Trophoblast cell (in vitro differentiated cells and primary cell): ENCODE measurements around the gene HOXC9. TPM values are rescaled to one million over a fixed set of nuclear protein-coding genes. Genes with fewer than 3 reads are reported as not detected.
A peak's percentile ranks its signal among the peaks of the same experiment; 100 is the strongest.

Source experiments
- DNase-seq, 2 donors: peaks; one replicate each; pipeline ENCODE4 v3.0.0-alpha.2; 2016
- H2AFZ ChIP-seq: 2 replicates; pipeline ENCODE4 v1.6.1; 2013; ENCODE audit warnings: low read length, moderate library complexity, mild to moderate bottlenecking; ENCODE audit not compliant: insufficient read depth, poor library complexity
- H2AK5ac ChIP-seq: 2 replicates; pipeline ENCODE4 v1.6.1; 2013; ENCODE audit warnings: mild to moderate bottlenecking, low read length
- H2BK120ac ChIP-seq: 2 replicates; pipeline ENCODE4 v1.6.1; 2013; ENCODE audit warnings: low read length, mild to moderate bottlenecking, moderate library complexity; ENCODE audit not compliant: insufficient read depth, poor library complexity
- H2BK12ac ChIP-seq: 2 replicates; pipeline ENCODE4 v1.6.1; 2013; ENCODE audit warnings: mild to moderate bottlenecking, low read length, moderate library complexity
- H2BK5ac ChIP-seq: 2 replicates; pipeline ENCODE4 v1.6.1; 2013; ENCODE audit warnings: low read length, low read depth, moderate library complexity, mild to moderate bottlenecking; ENCODE audit not compliant: poor library complexity
- H3K14ac ChIP-seq: 2 replicates; pipeline ENCODE4 v1.6.1; 2013; ENCODE audit warnings: mild to moderate bottlenecking, low read length
- H3K18ac ChIP-seq: 2 replicates; pipeline ENCODE4 v1.6.1; 2013; ENCODE audit warnings: mild to moderate bottlenecking, low read length
- H3K23ac ChIP-seq: 2 replicates; pipeline ENCODE4 v1.6.1; 2013; ENCODE audit warnings: low read length
- H3K27ac ChIP-seq: 2 replicates; pipeline ENCODE4 v1.5.1; 2013; ENCODE audit warnings: low read depth, mild to moderate bottlenecking, inconsistent platforms, low read length, moderate library complexity
- H3K27me3 ChIP-seq: 2 replicates; pipeline ENCODE4 v1.6.1; 2013; ENCODE audit warnings: inconsistent platforms, mild to moderate bottlenecking, low read length, moderate library complexity; ENCODE audit not compliant: insufficient read depth
- H3K36me3 ChIP-seq, 2 experiments: 1 replicate in 1 of 2; 2 replicates in 1 of 2; pipeline ENCODE4 v1.6.1; 2013; ENCODE audit warnings: low read length in 2 of 2, mild to moderate bottlenecking in 2 of 2, moderate library complexity in 1 of 2; ENCODE audit not compliant: insufficient read depth in 2 of 2, control insufficient read depth in 1 of 2
- H3K4ac ChIP-seq: 2 replicates; pipeline ENCODE4 v1.6.1; 2013; ENCODE audit warnings: low read depth, mild to moderate bottlenecking, low read length, moderate library complexity
- H3K4me1 ChIP-seq, 2 experiments: 1 replicate in 1 of 2; 2 replicates in 1 of 2; pipeline ENCODE4 v1.6.1; 2013; ENCODE audit warnings: low read length in 2 of 2, mild to moderate bottlenecking in 2 of 2, moderate library complexity in 1 of 2; ENCODE audit not compliant: insufficient read depth in 2 of 2, control insufficient read depth in 1 of 2
- H3K4me2 ChIP-seq: 2 replicates; pipeline ENCODE4 v1.6.1; 2013; ENCODE audit warnings: inconsistent platforms, mild to moderate bottlenecking, low read length, moderate library complexity
- H3K4me3 ChIP-seq: 2 replicates; pipeline ENCODE4 v1.5.1; 2013; ENCODE audit warnings: mild to moderate bottlenecking, low read depth, low read length, inconsistent platforms
- H3K79me1 ChIP-seq: one replicate; pipeline ENCODE4 v1.6.1; 2013; ENCODE audit warnings: low read length
- H3K79me2 ChIP-seq: 2 replicates; pipeline ENCODE4 v1.6.1; 2013; ENCODE audit warnings: low read length, mild to moderate bottlenecking; ENCODE audit not compliant: control insufficient read depth, insufficient read depth, poor library complexity
- H3K9ac ChIP-seq: 2 replicates; pipeline ENCODE4 v1.6.1; 2013; ENCODE audit warnings: mild to moderate bottlenecking, low read length
- H3K9me3 ChIP-seq: 2 replicates; pipeline ENCODE4 v1.6.1; 2013; ENCODE audit warnings: low read depth, mild to moderate bottlenecking, control low read depth, inconsistent platforms, low read length; ENCODE audit not compliant: insufficient read depth
- H4K12ac ChIP-seq: 2 replicates; pipeline ENCODE4 v1.6.1; 2013; ENCODE audit warnings: low read depth, mild to moderate bottlenecking, low read length, moderate library complexity
- H4K8ac ChIP-seq: 2 replicates; pipeline ENCODE4 v1.6.1; 2013; ENCODE audit warnings: low read depth, mild to moderate bottlenecking, low read length, moderate library complexity
- H4K91ac ChIP-seq: one replicate; pipeline ENCODE4 v1.6.1; 2013; ENCODE audit warnings: low read depth, mild to moderate bottlenecking, low read length, moderate library complexity
- WGBS: extraction: QIAGEN DNeasy Blood & Tissue Kit; methylation state at CpG from one replicate; pipeline ENCODE4 v1.1.7; 2013; ENCODE audit warnings: missing lambda C conversion rate; ENCODE audit not compliant: insufficient read length, insufficient coverage; ENCODE audit errors: extremely low coverage; 5-methylcytosine and 5-hydroxymethylcytosine counted together
- polyA plus RNA-seq: library from polyadenylated mRNA; stranded (reverse); fragments of 200-250 nt; gene quantifications from 2 replicates; pipeline ENCODE4 v1.2.3, GENCODE V29; 2013

HOXC9 gene
- 0.03 TPM in 1 of 2 replicates, not detected in the other for polyA plus RNA-seq

DNA sequence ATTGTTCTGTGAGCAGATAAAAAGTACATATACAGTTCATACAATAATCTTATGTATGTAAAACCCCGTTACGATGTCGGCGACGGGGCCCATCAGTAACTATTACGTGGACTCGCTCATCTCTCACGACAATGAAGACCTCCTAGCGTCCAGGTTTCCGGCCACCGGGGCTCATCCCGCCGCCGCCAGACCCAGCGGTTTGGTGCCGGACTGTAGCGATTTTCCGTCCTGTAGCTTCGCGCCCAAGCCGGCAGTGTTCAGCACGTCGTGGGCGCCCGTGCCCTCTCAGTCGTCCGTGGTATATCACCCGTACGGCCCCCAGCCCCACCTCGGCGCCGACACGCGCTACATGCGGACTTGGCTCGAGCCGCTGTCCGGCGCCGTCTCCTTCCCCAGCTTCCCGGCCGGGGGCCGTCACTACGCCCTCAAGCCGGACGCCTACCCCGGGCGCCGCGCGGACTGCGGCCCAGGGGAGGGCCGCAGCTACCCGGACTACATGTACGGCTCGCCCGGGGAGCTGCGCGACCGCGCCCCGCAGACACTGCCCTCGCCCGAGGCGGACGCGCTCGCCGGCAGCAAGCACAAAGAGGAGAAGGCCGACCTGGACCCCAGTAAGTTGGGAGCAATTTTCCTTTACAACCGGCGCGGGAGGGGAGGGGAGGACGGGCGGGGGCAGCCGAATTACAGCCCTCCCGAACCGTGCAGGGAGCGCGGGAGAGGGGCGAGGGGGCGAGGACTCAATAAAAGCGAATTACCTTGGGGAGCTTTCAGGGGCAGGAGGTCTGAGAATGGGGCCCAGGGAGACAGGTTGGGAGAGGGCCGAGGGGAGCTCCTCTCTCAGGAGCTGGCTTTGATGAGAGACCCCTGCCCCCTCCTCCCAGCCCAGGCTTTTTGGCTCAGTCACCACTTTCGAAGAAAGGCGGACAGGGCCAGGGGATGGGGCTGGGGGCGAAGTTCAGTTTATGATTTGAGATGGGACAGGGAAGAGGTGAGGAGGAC, at the start of gene HOXC9:
TSS of gene HOXC9 (plus strand) at position 46 of the 999 bp plus-strand sequence. CDS start at position 74, 28 bp downstream.
- peaks cover 0 to 7% of the 10 kb centered on the region in 2 experiments for H3K4me1 ChIP-seq
- peaks cover 98% of the 10 kb centered on the region for H3K27me3 ChIP-seq
- H3K4me3 ChIP-seq = no peak within 1 kb of the TSS
- H4K12ac ChIP-seq = no peak within 1 kb of the TSS
- H3K9me3 ChIP-seq = peaks cover 12% of the 10 kb centered on the region
- peak in 1 of 2 donors; percentile 57 for DNase-seq
- no peak within 1 kb of the TSS for H4K8ac ChIP-seq
- H3K23ac ChIP-seq = no peak within 1 kb of the TSS
- no peak within 1 kb of the TSS for H3K14ac ChIP-seq
- H3K4ac ChIP-seq = no peak within 1 kb of the TSS
- no peak within 1 kb of the TSS for H4K91ac ChIP-seq
- no CpG with 5 or more reads among the region's 87 CpGs for WGBS
- no peak within 1 kb of the TSS for H2BK5ac ChIP-seq
- H3K18ac ChIP-seq = no peak within 1 kb of the TSS
- no peak within 1 kb of the TSS for H2AK5ac ChIP-seq
- no peaks in the 10 kb centered on the region for H3K79me1 ChIP-seq
- H2BK12ac ChIP-seq = no peak within 1 kb of the TSS
- H3K79me2 ChIP-seq = no peaks in the 10 kb centered on the region
- no peaks in the 10 kb centered on the region for H3K36me3 ChIP-seq
- H3K4me2 ChIP-seq = peak within 1 kb of the TSS; percentile 66
- no peak within 1 kb of the TSS for H2BK120ac ChIP-seq
- H3K27ac ChIP-seq = no peak within 1 kb of the TSS
- no peak within 1 kb of the TSS for H2AFZ ChIP-seq
- no peak within 1 kb of the TSS for H3K9ac ChIP-seq

DNA sequence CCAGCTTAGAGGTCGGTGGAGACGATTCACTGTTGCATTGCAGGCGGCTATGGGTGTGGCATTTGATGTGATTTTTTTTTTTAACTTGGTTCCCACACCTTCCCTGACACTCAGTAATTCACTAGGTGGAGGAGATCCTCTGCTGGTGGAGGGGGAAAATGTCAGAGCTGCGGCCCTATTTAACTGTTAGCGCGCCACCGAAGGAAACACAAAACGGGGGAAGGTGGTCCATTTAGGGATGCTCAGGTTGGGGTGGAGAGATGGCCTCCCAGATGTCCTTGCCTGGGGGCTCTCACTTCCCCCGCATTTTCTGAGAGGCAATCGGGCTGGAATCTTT, 49.6 kb upstream of the HOXC9 start:
- no peak overlapping the region for H2BK120ac ChIP-seq
- no peaks in the 10 kb centered on the region for H3K79me2 ChIP-seq
- peaks cover 5 to 8% of the 10 kb centered on the region in 2 experiments for H3K36me3 ChIP-seq
- peaks cover 19 to 21% of the 10 kb centered on the region in 2 experiments for H3K4me1 ChIP-seq
- WGBS = no CpG with 5 or more reads among the region's 10 CpGs
- no peak overlapping the region for H3K18ac ChIP-seq
- H4K12ac ChIP-seq = no peak overlapping the region
- no peaks in the 10 kb centered on the region for H3K79me1 ChIP-seq
- no peak overlapping the region for H2AFZ ChIP-seq
- peaks cover 68% of the 10 kb centered on the region for H3K27me3 ChIP-seq
- no peak overlapping the region for H3K4me2 ChIP-seq
- H3K9ac ChIP-seq = no peak overlapping the region
- H2BK5ac ChIP-seq = no peak overlapping the region
- H3K14ac ChIP-seq = peak overlapping the region; percentile 22
- no peak for DNase-seq
- peak overlapping the region; percentile 5 for H4K91ac ChIP-seq
- H4K8ac ChIP-seq = no peak overlapping the region
- H3K27ac ChIP-seq = no peak overlapping the region
- H2AK5ac ChIP-seq = no peak overlapping the region
- no peak overlapping the region for H3K4ac ChIP-seq
- H3K4me3 ChIP-seq = no peak overlapping the region
- H2BK12ac ChIP-seq = no peak overlapping the region
- H3K9me3 ChIP-seq = peaks cover 12% of the 10 kb centered on the region
- H3K23ac ChIP-seq = no peak overlapping the region

DNA sequence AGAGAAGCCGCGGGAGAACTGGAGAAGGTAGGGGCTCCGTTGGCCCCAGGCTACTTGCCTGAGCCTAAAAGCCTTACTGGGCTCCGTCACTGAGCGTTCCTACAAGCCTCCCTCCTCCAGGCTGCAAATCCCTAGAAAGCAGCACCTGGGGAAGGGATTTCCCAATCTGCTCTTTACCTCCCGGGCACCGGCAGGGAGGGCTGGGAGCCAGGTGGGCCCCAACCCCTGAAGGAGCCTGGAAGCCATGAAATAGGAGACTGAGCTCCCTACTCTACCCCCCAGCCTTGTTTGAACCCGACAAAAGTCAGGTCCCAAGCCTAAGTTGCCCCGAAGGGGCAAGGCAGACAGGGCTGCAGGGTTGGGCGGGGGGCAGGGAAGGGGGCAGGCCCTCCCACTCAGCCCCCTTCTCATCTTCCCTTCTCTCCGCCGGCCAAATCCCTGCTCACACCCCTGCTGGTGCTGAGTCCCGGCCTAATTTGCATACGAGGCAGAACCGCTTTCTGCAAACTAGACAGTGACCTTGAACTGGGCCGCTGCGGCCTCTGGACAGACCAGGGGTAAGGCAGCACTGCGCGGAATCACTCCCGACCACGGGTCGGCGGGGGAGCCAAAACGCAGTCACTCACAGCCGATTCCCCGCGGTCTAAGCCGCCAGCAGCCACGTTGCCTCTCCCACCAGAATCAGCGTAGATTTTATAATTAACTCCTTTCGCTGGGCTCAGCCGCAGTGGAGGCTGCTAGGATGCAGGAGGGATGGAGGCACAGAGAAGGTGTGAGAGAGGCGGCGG, 49.0 kb upstream of the HOXC9 start:
- no peak overlapping the region for H2AFZ ChIP-seq
- peaks cover 11% of the 10 kb centered on the region for H3K9me3 ChIP-seq
- WGBS = no CpG with 5 or more reads among the region's 34 CpGs
- H4K12ac ChIP-seq = no peak overlapping the region
- H2BK12ac ChIP-seq = no peak overlapping the region
- H3K4me1 ChIP-seq = peaks cover 19 to 21% of the 10 kb centered on the region in 2 experiments
- no peak overlapping the region for H3K23ac ChIP-seq
- H3K4ac ChIP-seq = no peak overlapping the region
- no peak overlapping the region for H3K18ac ChIP-seq
- H3K27ac ChIP-seq = no peak overlapping the region
- H3K9ac ChIP-seq = no peak overlapping the region
- peaks cover 68% of the 10 kb centered on the region for H3K27me3 ChIP-seq
- no peak overlapping the region for H4K91ac ChIP-seq
- H2BK5ac ChIP-seq = no peak overlapping the region
- H3K79me1 ChIP-seq = no peaks in the 10 kb centered on the region
- H3K4me3 ChIP-seq = no peak overlapping the region
- H4K8ac ChIP-seq = no peak overlapping the region
- no peak overlapping the region for H2AK5ac ChIP-seq
- H2BK120ac ChIP-seq = no peak overlapping the region
- no peak for DNase-seq
- no peak overlapping the region for H3K14ac ChIP-seq
- H3K4me2 ChIP-seq = no peak overlapping the region
- H3K36me3 ChIP-seq = peaks cover 0 to 3% of the 10 kb centered on the region in 2 experiments
- no peaks in the 10 kb centered on the region for H3K79me2 ChIP-seq

DNA sequence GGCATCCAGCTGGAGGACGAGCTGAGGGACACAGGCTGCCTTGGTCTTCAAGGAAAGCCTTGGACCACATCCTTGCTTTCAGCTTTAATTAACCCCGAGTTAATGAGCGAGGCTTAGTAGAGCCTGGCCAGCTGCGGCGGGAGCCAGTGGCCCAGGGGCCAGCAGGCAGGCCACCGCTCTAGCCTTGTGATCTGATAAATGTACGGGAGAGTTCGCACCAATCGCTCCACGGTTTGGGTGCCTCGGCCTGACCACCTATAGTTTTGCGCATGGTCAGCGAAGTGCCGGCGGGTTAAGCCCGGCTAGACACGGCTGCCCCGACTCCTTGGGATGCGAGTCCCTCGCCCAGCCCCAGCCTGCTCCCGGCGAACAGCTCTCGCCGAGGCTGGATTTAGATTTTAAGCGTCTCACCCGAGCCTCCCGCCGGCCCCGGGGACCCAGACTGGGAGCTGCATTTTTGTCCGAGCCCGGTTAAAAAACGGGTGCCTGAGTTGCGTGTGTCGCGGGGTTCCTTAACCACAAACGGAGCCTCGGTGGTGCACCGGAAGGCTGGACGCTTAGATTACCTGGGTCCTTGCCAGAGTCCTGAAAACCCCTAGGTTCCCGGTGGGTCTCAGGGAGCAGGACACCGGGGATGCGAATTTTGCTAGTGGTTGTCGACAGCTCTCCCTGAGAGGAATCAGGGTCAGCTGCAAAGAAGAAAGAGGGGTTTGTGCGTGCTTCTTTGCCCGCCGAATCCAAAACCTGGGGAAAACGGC, 48.2 kb upstream of the HOXC9 start:
- peak overlapping the region; percentile 7 for H3K4me2 ChIP-seq
- no peak overlapping the region for H3K27ac ChIP-seq
- H3K27me3 ChIP-seq = peaks cover 74% of the 10 kb centered on the region
- H3K79me2 ChIP-seq = no peaks in the 10 kb centered on the region
- H3K14ac ChIP-seq = no peak overlapping the region
- no peak overlapping the region for H2BK12ac ChIP-seq
- H2AFZ ChIP-seq = no peak overlapping the region
- no peak overlapping the region for H3K9ac ChIP-seq
- H4K12ac ChIP-seq = no peak overlapping the region
- H2AK5ac ChIP-seq = no peak overlapping the region
- no peak for DNase-seq
- H3K9me3 ChIP-seq = peaks cover 18% of the 10 kb centered on the region
- no peak overlapping the region for H2BK120ac ChIP-seq
- H3K4me3 ChIP-seq = no peak overlapping the region
- no peaks in the 10 kb centered on the region for H3K36me3 ChIP-seq
- no peak overlapping the region for H4K8ac ChIP-seq
- no CpG with 5 or more reads among the region's 47 CpGs for WGBS
- H3K79me1 ChIP-seq = no peaks in the 10 kb centered on the region
- H3K23ac ChIP-seq = no peak overlapping the region
- no peak overlapping the region for H3K4ac ChIP-seq
- H3K18ac ChIP-seq = no peak overlapping the region
- H4K91ac ChIP-seq = no peak overlapping the region
- peaks cover 19 to 24% of the 10 kb centered on the region in 2 experiments for H3K4me1 ChIP-seq
- H2BK5ac ChIP-seq = no peak overlapping the region
